Keratinocyte (primary cell): ENCODE data around the gene UBFD1.

ENCODE experiments used
- EZH2 ChIP-seq: IDR thresholded peaks from one replicate; pipeline ENCODE4 v1.6.1; 2012; ENCODE audit warnings: inconsistent platforms, mild to moderate bottlenecking, low read length, moderate library complexity
- TF ChIP-seq, protein P1 (sequence below), 3 experiments: IDR thresholded peaks in 1 of 3; conservative IDR thresholded peaks in 1 of 3; optimal IDR thresholded peaks in 1 of 3; 2 replicates in 2 of 3; 3 replicates in 1 of 3; pipeline versions ENCODE3 to v1.5.1; 2011; ENCODE audit warnings: low read length in 3 of 3, mild to moderate bottlenecking in 3 of 3, moderate library complexity in 2 of 3, control low read depth in 1 of 3, inconsistent platforms in 1 of 3; ENCODE audit not compliant: insufficient read depth in 2 of 3; ENCODE audit errors: extremely low read depth in 1 of 3

- no peak for TF ChIP-seq EZH2
- TF ChIP-seq, protein P1, sequence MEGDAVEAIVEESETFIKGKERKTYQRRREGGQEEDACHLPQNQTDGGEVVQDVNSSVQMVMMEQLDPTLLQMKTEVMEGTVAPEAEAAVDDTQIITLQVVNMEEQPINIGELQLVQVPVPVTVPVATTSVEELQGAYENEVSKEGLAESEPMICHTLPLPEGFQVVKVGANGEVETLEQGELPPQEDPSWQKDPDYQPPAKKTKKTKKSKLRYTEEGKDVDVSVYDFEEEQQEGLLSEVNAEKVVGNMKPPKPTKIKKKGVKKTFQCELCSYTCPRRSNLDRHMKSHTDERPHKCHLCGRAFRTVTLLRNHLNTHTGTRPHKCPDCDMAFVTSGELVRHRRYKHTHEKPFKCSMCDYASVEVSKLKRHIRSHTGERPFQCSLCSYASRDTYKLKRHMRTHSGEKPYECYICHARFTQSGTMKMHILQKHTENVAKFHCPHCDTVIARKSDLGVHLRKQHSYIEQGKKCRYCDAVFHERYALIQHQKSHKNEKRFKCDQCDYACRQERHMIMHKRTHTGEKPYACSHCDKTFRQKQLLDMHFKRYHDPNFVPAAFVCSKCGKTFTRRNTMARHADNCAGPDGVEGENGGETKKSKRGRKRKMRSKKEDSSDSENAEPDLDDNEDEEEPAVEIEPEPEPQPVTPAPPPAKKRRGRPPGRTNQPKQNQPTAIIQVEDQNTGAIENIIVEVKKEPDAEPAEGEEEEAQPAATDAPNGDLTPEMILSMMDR (optimal IDR thresholded peaks at IDR 0.05 in 1 of 3, IDR thresholded peaks at IDR 0.05 in 1 of 3, conservative IDR thresholded peaks at IDR 0.05 in 1 of 3; ENCODE audit: extremely low read depth in 1 of 3, insufficient read depth in 2 of 3, low read length in 3 of 3) = no peak
Observed at GRCh38 chr16:23581764-23582163, 24.2 kb downstream of the UBFD1 start.
